HG03039 (cell line): ENCODE data around the gene ZNF284.

Source experiments
- ATAC-seq: cut with Tn5 transposase; IDR thresholded peaks from one replicate; pipeline ENCODE4 v1.9.1; 2021; ENCODE audit warnings: mild to moderate bottlenecking, moderate library complexity; ENCODE audit not compliant: unreplicated experiment

Gene ZNF284

DNA sequence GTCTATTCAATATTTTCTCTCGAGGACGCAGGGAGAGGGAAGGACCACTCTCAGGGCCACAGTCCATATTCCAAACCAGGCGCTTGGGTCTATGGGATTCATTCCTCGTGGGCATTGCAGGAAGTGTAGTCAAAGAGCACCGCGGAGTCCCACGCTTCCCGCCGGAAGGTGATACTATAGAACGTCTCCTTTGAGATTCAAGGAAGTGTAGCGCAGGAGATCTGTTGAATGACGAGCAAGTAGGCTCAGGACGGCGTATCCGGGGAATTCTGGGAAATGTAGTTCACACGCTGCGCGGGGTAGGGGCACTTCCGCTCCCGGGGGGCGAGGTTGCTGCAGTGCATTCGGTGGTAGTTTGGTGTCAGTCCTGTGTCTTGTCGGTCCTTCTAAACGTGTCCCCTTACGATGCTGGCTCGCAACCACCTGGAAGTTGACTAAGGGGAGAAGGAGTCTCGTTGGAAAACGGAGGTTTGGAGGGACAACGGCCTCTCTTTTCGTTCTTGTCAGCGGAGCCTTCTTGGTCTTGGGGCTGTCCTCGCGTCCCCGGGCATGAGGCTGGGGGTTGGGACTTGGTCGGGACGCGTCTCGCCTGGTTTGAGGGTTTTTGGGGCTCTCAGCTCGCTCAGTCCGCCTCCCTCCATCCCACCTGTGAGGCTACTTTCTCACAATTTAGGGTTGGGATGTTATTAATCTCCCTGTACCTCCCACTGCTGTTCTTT, at the start of gene ZNF284:
ZNF284 (plus strand) TSS at position 336 of the 719 bp plus-strand sequence. CDS start 4,231 bp downstream, outside the sequence.
- peak; percentile 85 for ATAC-seq

DNA sequence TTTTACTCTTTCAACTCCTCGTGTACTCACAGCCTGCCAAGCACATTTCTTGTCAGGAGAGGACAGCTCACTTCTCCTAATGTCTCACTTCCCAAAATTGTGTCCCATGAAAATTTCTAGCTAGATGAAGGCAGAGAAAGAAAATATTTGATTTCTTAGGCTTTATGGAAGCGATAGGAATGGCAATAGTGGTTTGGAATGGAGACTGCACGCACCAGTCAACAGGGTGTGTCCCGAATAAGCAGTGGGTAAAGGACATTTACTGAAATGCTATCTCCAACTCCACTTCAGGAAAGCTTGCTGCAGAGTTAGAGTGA, 47.1 kb upstream of the ZNF284 start:
- ATAC-seq = no peak

DNA sequence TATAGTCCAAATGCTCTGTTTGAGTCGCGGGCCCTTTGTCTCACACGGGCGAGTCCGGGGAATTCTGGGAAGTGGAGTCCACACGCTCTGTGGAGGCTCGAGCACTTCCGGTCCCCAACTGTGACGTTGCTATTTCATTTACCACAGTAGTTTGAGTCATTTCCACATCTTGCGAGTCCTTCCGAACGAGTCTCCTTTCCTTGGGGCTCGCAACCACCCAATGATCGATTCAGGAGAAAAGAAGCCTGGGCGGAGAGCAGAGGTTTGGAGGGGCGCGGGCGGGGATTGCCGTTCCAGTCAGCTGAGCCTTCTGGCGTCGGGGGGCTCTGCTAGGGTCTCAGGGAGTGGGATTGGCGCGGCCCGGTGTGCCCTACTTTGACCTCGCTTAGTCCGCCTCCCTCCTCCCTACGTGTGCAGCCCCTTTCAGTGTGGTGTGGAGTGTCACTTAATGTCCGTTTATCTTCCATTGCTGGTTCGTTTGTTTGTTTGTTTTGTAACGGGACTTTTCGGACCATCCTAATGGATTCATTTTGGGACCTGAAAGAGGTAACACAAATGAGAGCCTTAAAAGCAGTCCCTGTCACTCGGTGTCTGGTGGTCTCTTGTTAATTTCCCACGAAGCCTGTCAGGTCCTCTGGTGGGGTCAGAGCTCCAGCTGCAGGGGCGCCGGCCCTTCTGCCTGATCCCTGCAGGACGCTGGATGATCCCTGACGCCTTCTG, 46.6 kb upstream of the ZNF284 start, which contains the start of gene ZNF222:
ZNF222 (plus strand) TSS at position 163 of the 720 bp plus-strand sequence; CDS start at position 221, 58 bp downstream.
- no peak for ATAC-seq

DNA sequence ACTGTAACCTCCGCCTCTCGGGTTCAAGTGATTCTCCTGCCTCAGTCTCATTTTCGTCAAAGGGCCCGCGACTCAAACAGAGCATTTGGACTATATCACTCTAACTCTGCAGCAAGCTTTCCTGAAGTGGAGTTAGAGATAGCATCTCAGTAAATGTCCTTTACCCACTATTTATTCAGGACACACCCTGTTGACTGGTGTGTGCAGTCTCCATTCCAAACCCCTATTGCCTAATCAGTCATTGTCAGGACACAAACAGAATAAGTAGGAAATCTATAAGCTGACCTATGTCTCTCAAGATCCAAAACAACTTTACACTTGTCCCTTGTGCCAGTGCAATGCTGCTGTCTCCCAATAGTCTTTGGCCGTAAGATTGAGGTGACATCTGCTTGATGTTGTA, 45.3 kb upstream of the ZNF284 start:
- ATAC-seq = no peak

DNA sequence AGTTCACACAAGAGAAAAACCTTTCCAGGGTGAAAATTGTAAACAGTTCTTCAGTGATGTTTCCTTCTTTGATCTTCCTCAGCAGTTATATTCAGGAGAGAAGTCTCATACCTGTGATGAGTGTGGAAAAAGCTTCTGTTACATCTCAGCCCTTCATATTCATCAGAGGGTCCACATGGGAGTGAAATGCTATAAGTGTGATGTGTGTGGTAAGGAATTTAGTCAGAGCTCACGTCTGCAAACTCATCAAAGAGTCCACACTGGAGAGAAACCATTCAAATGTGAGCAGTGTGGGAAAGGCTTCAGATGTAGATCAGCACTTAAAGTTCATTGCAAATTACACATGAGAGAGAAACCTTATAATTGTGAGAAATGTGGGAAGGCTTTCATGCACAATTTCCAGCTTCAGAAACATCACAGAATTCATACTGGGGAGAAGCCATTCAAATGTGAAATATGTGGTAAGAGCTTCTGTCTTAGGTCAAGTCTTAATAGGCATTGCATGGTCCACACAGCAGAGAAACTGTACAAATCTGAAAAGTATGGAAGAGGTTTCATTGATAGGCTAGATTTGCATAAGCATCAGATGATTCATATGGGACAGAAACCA, 39.9 kb upstream of the ZNF284 start:
- ATAC-seq = no peak

DNA sequence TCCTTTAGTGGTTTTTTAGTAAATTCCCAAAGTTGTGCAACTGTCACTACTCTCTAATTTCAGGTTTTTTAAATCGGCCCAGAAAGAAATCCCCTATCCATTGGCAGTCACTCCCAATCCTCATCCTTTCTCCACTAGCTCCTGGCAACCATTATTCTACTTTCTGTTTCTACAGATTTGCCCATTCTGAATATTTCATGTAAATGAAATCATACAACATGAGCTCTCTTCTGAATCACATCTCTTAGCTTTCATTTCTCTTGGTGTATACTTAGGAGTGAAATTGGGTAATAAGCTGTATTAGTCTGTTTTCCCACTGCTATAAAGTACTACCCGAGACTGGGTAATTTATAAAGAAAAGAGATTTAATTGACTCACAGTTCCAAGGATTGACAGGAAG, 29.8 kb upstream of the ZNF284 start:
- ATAC-seq = no peak

DNA sequence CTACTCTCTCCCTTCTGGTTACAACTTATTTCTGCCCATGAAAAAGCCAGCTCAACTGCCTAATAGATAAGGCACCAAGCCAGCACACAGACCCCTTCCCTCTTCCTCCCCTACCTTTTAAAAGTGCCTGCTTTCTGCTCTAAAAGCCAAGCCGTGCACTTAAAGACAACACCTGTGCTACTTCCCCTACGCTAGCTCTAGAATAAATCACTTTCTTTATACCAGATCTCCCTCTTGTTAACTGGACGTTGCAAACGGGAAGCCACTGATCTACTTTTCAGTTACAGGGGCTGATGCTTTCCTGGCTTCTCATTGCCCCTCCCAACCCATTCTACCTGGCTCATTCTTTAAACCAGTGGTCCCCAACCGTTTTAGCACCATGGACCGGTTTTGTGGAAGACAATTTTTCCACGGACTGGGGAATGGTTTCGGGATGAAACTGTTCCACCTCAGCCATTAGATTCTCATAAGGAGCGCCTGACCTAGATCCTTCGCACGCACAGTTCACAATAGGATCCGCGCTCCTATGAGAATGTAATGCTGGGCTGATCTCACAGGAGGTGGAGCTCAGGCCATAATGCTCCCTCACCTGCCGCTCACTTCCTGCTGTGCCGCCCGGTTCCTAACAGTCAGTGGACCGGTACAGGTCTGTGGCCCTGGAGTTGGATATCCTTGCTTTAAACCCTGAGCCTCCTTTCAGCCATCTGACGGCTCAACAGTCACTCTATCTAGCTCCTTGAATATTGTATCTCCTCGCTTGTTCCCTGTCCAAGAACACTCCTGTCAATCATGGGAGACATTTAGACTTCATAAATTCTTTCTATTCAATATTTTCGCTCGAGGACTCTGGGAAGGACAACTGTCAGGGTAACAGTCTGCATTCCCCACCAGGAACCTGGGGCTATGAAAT, 21.0 kb upstream of the ZNF284 start:
- no peak for ATAC-seq

DNA sequence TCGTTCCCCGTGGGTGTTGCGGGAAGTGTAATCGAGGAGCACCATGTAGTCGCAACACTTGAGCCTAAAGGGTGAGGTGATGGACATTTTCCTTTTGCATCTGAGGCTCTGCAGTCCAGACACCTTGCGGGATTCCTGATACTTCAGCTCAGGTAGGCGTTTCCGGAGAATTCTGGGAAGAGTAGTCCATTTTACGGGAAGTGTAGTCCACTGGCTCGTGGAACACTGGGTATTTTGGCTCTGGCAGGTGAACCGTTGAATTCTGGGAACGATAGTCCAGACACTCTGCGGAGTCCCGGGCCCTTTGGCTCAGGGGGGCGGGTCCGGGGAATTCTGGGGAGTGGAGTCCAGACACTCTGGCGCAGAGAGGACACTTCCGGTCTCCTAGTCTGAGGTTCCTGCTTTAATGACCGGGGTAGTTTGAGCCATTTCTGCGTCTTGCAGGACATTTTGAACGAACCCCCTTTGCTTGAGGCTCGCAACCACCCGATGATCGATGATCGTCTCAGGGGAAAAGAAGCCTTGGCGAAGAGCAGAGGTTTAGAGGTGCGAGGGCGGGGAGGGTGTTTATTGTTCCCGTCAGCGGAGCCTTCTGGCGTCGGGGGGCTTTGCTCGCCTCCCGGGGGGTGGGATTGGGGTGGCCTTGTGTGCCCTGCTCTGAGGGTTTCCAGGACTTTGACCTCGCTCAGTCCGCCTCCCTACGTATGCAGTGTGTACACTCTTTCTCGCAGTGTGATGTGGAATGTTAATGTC, 20.1 kb upstream of the ZNF284 start, which contains the start of gene ZNF223:
ZNF223 (plus strand) TSS at position 387 of the 753 bp plus-strand sequence. CDS start 3,141 bp downstream, outside the sequence.
- ATAC-seq = peak; percentile 67

DNA sequence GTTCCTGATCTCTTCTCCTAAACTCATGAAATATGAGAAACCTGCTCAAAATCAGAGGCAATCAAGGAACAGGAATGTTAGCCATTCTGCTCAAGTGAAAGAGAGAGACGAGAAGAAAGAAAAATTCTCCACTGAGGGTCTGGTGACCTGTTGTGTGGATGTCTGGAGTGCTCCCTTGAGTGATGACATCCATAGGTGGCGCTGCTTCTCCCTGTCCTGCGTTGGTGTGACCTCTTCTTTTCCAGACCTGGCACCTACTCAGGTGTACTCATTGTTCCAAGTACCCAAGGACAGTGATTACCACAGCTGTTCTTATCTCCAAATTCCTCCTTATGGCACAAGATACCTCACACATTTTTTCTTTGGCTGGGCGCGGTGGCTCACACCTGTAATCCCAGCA, 16.1 kb upstream of the ZNF284 start:
- ATAC-seq = no peak

DNA sequence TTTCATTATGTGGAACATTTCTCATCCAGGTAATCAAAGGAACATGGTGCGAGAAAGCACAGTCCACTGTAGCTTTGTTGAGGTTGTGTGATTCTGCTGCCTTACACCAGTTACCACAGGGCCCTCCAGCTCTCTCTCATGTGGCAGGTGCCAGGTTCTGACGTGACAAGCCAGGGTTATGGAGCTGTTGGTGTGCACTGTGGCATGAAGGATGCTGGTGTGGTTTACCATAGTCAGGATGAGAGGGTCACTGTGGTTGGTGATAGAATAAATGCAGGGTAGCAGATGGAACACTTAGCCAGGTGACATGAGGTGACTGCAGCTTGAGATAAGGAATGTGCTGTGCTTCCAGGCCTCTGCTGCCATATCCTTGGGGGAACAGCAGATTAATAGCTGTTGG, 12.7 kb upstream of the ZNF284 start:
- no peak for ATAC-seq

DNA sequence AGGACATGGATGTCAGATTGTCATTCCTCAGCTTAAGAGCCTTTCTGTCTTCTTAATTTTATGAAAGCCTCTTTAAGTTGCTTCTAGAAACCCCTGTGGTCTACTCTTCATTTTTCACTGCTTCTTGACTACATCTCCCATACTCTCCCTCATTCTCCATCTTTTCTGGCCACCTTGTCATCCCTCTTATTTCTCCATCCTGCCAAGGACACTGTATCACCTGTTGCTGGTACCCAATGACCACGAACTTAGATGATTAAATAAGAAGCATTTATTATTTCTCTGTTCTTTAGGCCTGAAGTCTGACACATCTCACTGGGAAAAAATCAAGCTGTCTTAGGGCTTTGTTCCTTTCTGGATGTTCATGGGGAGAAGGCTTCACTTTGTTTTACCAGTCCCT, 10.9 kb upstream of the ZNF284 start:
- ATAC-seq = no peak

DNA sequence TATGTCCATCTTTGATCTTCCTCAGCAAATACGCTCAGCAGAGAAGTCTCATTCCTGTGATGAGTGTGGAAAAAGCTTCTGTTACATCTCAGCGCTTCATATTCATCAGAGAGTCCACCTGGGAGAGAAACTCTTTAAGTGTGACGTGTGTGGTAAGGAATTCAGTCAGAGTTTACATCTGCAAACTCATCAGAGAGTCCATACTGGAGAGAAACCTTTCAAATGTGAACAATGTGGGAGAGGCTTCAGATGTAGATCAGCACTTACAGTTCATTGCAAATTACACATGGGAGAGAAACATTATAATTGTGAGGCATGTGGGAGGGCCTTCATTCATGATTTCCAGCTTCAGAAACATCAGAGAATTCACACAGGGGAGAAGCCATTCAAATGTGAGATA, 5.7 kb upstream of the ZNF284 start:
- no peak for ATAC-seq

DNA sequence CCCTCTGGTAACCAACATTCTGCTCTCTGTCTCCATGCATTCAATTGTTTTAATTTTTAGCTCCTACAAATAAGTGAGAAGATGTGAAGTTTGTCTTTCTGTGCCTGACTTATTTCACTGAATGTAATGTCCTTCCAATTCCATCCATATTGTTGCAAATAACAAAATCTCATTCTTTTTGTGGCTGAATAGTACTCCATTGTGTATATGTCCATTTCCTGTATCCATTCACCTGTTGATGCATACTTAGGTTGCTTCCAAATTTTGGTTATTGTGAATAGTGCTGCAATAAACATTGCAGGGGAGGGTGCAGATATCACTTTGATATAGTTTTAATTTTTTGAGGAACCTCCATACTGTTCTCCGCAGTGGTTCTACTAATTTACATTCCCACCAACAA, 2.5 kb upstream of the ZNF284 start:
- no peak for ATAC-seq

DNA sequence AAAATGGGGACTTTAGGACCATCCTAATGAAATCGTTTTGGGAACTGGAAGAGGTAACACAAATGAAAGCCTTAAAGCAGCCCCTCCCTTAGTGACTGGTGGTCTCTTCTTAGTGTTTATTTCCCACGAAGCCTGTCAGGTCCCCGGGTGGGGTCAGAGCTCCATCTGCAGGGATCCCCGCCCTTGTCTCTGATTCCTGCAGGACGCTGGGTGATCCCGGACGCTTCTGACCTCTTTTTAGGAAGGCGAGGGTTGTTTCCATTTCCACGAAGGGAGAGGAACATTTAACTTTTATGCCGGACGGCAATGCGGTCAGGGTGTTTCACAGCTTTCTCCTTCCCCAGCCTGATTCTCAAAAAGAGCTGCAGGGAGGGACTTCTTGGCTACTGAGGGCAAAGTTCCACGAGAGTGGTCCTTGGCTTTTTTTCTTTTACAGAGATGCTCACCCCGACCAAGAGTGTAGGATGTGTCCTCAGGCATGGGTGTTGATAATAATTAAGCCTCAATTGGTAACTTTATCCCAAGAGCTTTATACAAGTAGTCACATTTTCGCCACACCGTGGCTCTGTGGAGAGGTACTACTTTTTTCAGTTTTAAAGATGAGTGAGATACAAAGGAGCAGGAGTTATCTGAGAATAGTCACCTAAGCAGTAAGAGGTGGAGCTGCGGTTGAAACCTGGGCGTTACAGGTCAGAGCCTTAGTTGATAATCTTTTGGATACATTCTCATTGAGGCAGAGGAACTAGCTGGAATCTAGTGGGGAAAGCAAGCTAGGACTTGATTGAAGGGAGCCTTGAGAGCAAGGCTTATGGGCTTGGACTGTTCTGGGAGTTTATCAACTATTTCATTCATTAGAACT, 813 bp downstream of the ZNF284 start:
- ATAC-seq = no peak

DNA sequence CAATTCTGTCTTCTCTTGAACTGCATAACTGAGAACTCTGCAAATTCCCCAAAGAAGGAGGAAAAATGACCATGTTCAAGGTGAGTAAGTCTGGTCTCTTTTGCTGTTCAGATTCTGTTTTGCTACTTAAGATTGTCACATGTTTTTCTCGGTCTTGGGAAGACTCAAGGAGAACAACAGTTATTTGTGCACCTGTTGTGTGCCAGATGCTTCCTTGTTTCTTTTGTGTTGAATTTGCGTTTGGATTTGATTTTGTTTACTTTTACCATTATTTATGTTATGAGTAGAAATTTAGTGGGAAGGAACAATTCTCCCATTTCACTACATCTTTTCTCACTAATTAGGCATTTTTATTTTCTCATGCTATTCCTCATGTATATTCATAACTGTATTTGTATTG, 4.4 kb downstream of the ZNF284 start:
- no peak for ATAC-seq

DNA sequence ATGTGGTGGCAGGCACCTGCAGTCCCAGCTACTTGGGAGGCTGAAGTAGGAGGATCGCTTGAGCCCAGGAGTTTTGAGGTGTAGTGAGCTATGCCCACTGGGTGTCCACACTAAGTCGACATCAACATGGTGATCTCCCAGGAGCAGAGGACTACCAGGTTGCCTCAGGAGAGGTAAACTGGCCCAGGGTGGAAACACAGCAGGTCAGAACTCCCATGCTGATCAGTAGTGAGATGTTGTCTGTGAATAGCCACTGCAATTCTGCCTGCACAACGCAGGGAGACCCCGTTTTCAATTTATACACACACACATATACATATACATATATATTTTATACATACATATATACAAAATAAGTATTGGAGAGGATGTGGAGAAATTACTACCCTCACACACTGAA, 20.1 kb downstream of the ZNF284 start:
- no peak for ATAC-seq

DNA sequence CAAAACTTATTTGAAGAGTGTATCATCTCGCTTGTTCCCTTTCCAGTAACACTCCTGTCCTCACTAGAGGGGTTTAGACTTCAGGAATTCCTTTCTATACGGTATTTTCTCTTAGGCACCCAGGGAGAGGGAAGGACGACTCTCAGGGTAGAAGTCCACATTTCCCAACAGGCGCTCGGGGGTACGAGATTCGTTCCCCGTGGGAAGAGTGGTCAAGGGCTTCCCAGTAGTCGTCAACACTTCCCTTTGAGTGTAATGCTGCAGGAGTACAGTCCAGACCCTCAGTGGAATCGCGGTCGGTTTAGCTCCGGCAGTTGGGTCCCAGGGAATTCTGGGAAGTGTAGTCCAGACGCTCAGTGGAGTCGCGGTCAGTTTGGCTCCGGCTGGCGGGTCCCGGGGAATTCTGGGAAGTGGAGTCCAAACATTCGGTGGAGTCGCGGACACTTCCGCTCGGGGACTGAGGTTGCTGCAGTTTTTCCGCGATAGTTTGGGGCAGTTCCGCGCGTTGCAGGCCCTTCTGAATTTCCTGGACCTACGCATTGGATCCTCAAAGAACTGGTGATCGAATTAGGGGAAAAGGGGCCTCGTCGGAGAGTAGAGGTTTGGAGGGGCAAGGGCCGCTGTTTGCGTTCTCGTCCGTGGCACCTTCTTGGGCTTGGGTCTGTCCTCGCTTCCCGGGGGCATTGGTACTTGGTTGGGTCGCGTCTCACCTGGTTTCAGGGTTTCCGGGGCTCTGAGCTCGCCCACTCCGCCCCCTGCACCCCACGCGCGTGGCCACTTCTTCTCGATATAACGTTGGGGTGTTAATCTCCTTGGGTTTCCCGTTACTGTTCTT, 22.2 kb downstream of the ZNF284 start, which contains the start of gene ZNF224:
ZNF224 (plus strand) TSS at position 431 of the 835 bp plus-strand sequence. CDS start 3,513 bp downstream, outside the sequence.
- peak; percentile 77 for ATAC-seq

DNA sequence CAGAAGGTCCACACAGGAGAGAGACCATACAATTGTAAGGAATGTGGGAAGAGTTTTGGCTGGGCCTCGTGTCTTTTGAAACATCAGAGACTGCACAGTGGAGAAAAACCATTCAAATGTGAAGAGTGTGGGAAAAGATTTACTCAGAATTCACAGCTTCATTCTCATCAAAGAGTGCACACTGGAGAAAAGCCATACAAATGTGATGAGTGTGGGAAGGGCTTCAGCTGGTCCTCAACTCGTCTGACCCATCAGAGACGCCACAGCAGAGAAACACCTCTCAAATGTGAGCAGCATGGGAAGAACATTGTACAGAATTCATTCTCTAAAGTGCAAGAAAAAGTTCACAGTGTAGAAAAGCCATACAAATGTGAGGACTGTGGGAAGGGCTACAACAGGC, 35.8 kb downstream of the ZNF284 start:
- ATAC-seq = no peak
